Activated naive CD8-positive, alpha-beta T cell treated with anti-CD3 and anti-CD28 coated beads for 36 hours (primary cell): ENCODE results near the gene IGF2R. TPM values are rescaled to one million over a fixed set of nuclear protein-coding genes. Genes with fewer than 3 reads are reported as not detected.

Experiments
- DNase-seq: peaks from one replicate; pipeline ENCODE4 v3.0.0; 2021
- H3K27ac Mint-ChIP-seq: one replicate; pipeline ENCODE4 v1.8.0; 2022; ENCODE audit warnings: mild to moderate bottlenecking, moderate library complexity, mixed read lengths
- H3K27me3 Mint-ChIP-seq: one replicate; pipeline ENCODE4 v1.8.0; 2022; ENCODE audit warnings: mild to moderate bottlenecking, mixed read lengths
- H3K36me3 Mint-ChIP-seq: one replicate; pipeline ENCODE4 v1.8.0; 2021; ENCODE audit warnings: mild to moderate bottlenecking, mixed read lengths
- H3K4me1 Mint-ChIP-seq: one replicate; pipeline ENCODE4 v1.8.0; 2021; ENCODE audit warnings: mixed read lengths
- H3K4me3 Mint-ChIP-seq: one replicate; pipeline ENCODE4 v1.8.0; 2022; ENCODE audit warnings: mild to moderate bottlenecking, moderate library complexity, mixed read lengths
- H3K9me3 Mint-ChIP-seq: one replicate; pipeline ENCODE4 v1.8.0; 2022; ENCODE audit warnings: mixed read lengths
- total RNA-seq, 2 experiments: library from RNA; stranded (reverse); gene quantifications; one replicate each; pipeline ENCODE4 v1.2.3, GENCODE V29; 2021

The IGF2R gene
- total RNA-seq, 2 experiments from 2014 or later, result 74.9 to 77.7 TPM

- Mint-ChIP-seq H3K27me3 (no peaks in the 10 kb centered on the region), H3K9me3 (no peaks in the 10 kb centered on the region), H3K4me3 (no peak overlapping the region), H3K36me3 (peaks cover 45% of the 10 kb centered on the region), H3K27ac (no peak overlapping the region), H3K4me1 (peaks cover 12% of the 10 kb centered on the region)
- no peak for DNase-seq
These were observed 92.1 kb downstream of the IGF2R start for GRCh38 chr6:160060920-160061447.

GRCh38 chr6:160063771-160064413, 95.0 kb downstream of the IGF2R start:
- Mint-ChIP-seq H3K9me3 (no peaks in the 10 kb centered on the region), H3K4me1 (peaks cover 13% of the 10 kb centered on the region), H3K4me3 (no peak overlapping the region), H3K27me3 (no peaks in the 10 kb centered on the region), H3K27ac (no peak overlapping the region), H3K36me3 (peaks cover 56% of the 10 kb centered on the region)
- no peak for DNase-seq

GRCh38 chr6:160065200-160065599, 96.3 kb downstream of the IGF2R start:
- Mint-ChIP-seq H3K27me3 (no peaks in the 10 kb centered on the region), H3K27ac (no peak overlapping the region)

GRCh38 chr6:160067564-160067963, 98.7 kb downstream of the IGF2R start:
- Mint-ChIP-seq H3K4me1 (peaks cover 22% of the 10 kb centered on the region), H3K36me3 (peaks cover 61% of the 10 kb centered on the region), H3K4me3 (no peak overlapping the region), H3K9me3 (no peaks in the 10 kb centered on the region), H3K27me3 (no peaks in the 10 kb centered on the region), H3K27ac (no peak overlapping the region)
- no peak for DNase-seq

More at GRCh38 chr6:160065200-160065599, 96.3 kb downstream of the IGF2R start:
- H3K4me3 Mint-ChIP-seq, result no peak overlapping the region
- DNase-seq, result no peak
- H3K36me3 Mint-ChIP-seq, result peaks cover 66% of the 10 kb centered on the region
- H3K9me3 Mint-ChIP-seq, result no peaks in the 10 kb centered on the region
- peaks cover 22% of the 10 kb centered on the region for H3K4me1 Mint-ChIP-seq

GRCh38 chr6:160068346-160068745, 99.5 kb downstream of the IGF2R start:
- peaks cover 22% of the 10 kb centered on the region for H3K4me1 Mint-ChIP-seq

GRCh38 chr6:160069050-160069454, 100.2 kb downstream of the IGF2R start:
- Mint-ChIP-seq H3K27ac (no peak overlapping the region), H3K36me3 (peaks cover 62% of the 10 kb centered on the region), H3K4me1 (peaks cover 22% of the 10 kb centered on the region), H3K4me3 (no peak overlapping the region), H3K27me3 (no peaks in the 10 kb centered on the region), H3K9me3 (no peaks in the 10 kb centered on the region)
- peak; percentile 35 for DNase-seq

More at GRCh38 chr6:160068346-160068745, 99.5 kb downstream of the IGF2R start:
- Mint-ChIP-seq H3K36me3 (peaks cover 66% of the 10 kb centered on the region), H3K9me3 (no peaks in the 10 kb centered on the region), H3K27me3 (no peaks in the 10 kb centered on the region), H3K4me3 (no peak overlapping the region), H3K27ac (no peak overlapping the region)
- no peak for DNase-seq

GRCh38 chr6:160069459-160069858, 100.6 kb downstream of the IGF2R start:
- Mint-ChIP-seq H3K9me3 (no peaks in the 10 kb centered on the region), H3K27ac (no peak overlapping the region), H3K27me3 (no peaks in the 10 kb centered on the region), H3K4me1 (peaks cover 22% of the 10 kb centered on the region), H3K4me3 (no peak overlapping the region), H3K36me3 (peaks cover 62% of the 10 kb centered on the region)
- no peak for DNase-seq

GRCh38 chr6:160070427-160070826, 101.5 kb downstream of the IGF2R start:
- H3K27me3 Mint-ChIP-seq, result no peaks in the 10 kb centered on the region
- peaks cover 54% of the 10 kb centered on the region for H3K36me3 Mint-ChIP-seq
- H3K27ac Mint-ChIP-seq, result no peak overlapping the region
- peaks cover 20% of the 10 kb centered on the region for H3K4me1 Mint-ChIP-seq
- H3K9me3 Mint-ChIP-seq, result no peaks in the 10 kb centered on the region
- no peak overlapping the region for H3K4me3 Mint-ChIP-seq
- no peak for DNase-seq

GRCh38 chr6:160070831-160071230, 101.9 kb downstream of the IGF2R start:
- H3K9me3 Mint-ChIP-seq, result no peaks in the 10 kb centered on the region
- peaks cover 20% of the 10 kb centered on the region for H3K4me1 Mint-ChIP-seq
- H3K27me3 Mint-ChIP-seq, result no peaks in the 10 kb centered on the region
- no peak overlapping the region for H3K4me3 Mint-ChIP-seq
- H3K36me3 Mint-ChIP-seq, result peaks cover 52% of the 10 kb centered on the region
- no peak for DNase-seq
- no peak overlapping the region for H3K27ac Mint-ChIP-seq

- Mint-ChIP-seq H3K27me3 (no peaks in the 10 kb centered on the region), H3K27ac (no peak overlapping the region), H3K9me3 (no peaks in the 10 kb centered on the region), H3K36me3 (peaks cover 46% of the 10 kb centered on the region), H3K4me1 (peaks cover 20% of the 10 kb centered on the region), H3K4me3 (no peak overlapping the region)
- DNase-seq, result no peak
These were observed 103.2 kb downstream of the IGF2R start for GRCh38 chr6:160071805-160072690.

GRCh38 chr6:160073272-160073671, 104.4 kb downstream of the IGF2R start:
- Mint-ChIP-seq H3K27me3 (no peaks in the 10 kb centered on the region), H3K4me1 (peaks cover 15% of the 10 kb centered on the region), H3K4me3 (no peak overlapping the region), H3K36me3 (peaks cover 36% of the 10 kb centered on the region), H3K9me3 (no peaks in the 10 kb centered on the region), H3K27ac (no peak overlapping the region)
- no peak for DNase-seq

GRCh38 chr6:160076009-160076408, 107.1 kb downstream of the IGF2R start:
- H3K27me3 Mint-ChIP-seq, result no peaks in the 10 kb centered on the region
- no peak for DNase-seq
- no peaks in the 10 kb centered on the region for H3K9me3 Mint-ChIP-seq
- no peak overlapping the region for H3K27ac Mint-ChIP-seq
- no peaks in the 10 kb centered on the region for H3K4me1 Mint-ChIP-seq
- H3K36me3 Mint-ChIP-seq, result peaks cover 26% of the 10 kb centered on the region
- H3K4me3 Mint-ChIP-seq, result no peak overlapping the region

GRCh38 chr6:160077024-160077423, 108.1 kb downstream of the IGF2R start:
- H3K4me1 Mint-ChIP-seq, result no peaks in the 10 kb centered on the region
- no peak for DNase-seq
- no peaks in the 10 kb centered on the region for H3K9me3 Mint-ChIP-seq
- H3K27me3 Mint-ChIP-seq, result no peaks in the 10 kb centered on the region
- peaks cover 27% of the 10 kb centered on the region for H3K36me3 Mint-ChIP-seq
- no peak overlapping the region for H3K27ac Mint-ChIP-seq
- no peak overlapping the region for H3K4me3 Mint-ChIP-seq

- no peaks in the 10 kb centered on the region for H3K4me1 Mint-ChIP-seq
- H3K4me3 Mint-ChIP-seq, result no peak overlapping the region
- no peak for DNase-seq
- H3K27ac Mint-ChIP-seq, result no peak overlapping the region
- H3K9me3 Mint-ChIP-seq, result no peaks in the 10 kb centered on the region
- no peaks in the 10 kb centered on the region for H3K27me3 Mint-ChIP-seq
- peaks cover 27% of the 10 kb centered on the region for H3K36me3 Mint-ChIP-seq
These were observed 108.6 kb downstream of the IGF2R start for GRCh38 chr6:160077526-160077925.

GRCh38 chr6:160078883-160079685, 110.2 kb downstream of the IGF2R start:
- DNase-seq, result no peak
- no peak overlapping the region for H3K27ac Mint-ChIP-seq
- H3K27me3 Mint-ChIP-seq, result no peaks in the 10 kb centered on the region
- H3K4me1 Mint-ChIP-seq, result peaks cover 5% of the 10 kb centered on the region
- no peaks in the 10 kb centered on the region for H3K9me3 Mint-ChIP-seq
- H3K4me3 Mint-ChIP-seq, result no peak overlapping the region
- peaks cover 25% of the 10 kb centered on the region for H3K36me3 Mint-ChIP-seq
